GM12878 (cell line): Measurements from ENCODE around the gene FCAMR. TPM values are rescaled to one million over a fixed set of nuclear protein-coding genes. Genes with fewer than 3 reads are reported as not detected.

Experiments used
- EZH2 ChIP-seq: IDR thresholded peaks from 2 replicates; pipeline ENCODE4 v1.6.1; 2012; ENCODE audit warnings: low read depth, mild to moderate bottlenecking, control low read depth, inconsistent platforms, low read length, borderline replicate concordance; ENCODE audit not compliant: control insufficient read depth
- HDGF ChIP-seq: fragments of 450-650 bp; IDR thresholded peaks from 2 replicates; pipeline ENCODE4 v1.6.1; 2016; ENCODE audit warnings: antibody characterized with exemption
- MTA2 ChIP-seq: fragments of 450-650 bp; IDR thresholded peaks from 2 replicates; pipeline ENCODE4 v1.6.1; 2016; ENCODE audit warnings: low read depth, mild to moderate bottlenecking, moderate library complexity
- MTA3 ChIP-seq: IDR thresholded peaks from 2 replicates; pipeline ENCODE4 v1.6.1; 2012; ENCODE audit warnings: low read length, inconsistent platforms, borderline replicate concordance
- NBN ChIP-seq: fragments of 450-650 bp; IDR thresholded peaks from 2 replicates; pipeline ENCODE4 v1.6.1; 2016
- SMC3 ChIP-seq: IDR thresholded peaks from 2 replicates; pipeline ENCODE4 v1.6.1; 2011; ENCODE audit warnings: low read length, improper control_type of control experiment, borderline replicate concordance
- SUPT20H ChIP-seq: IDR thresholded peaks from 2 replicates; pipeline ENCODE4 v1.6.1; 2011; ENCODE audit warnings: low read depth, mild to moderate bottlenecking, low read length, moderate library complexity, borderline replicate concordance; ENCODE audit not compliant: control insufficient read depth
- TCF3 ChIP-seq: IDR thresholded peaks from 2 replicates; pipeline ENCODE4 v1.6.1; 2012; ENCODE audit warnings: low read depth, mild to moderate bottlenecking, low read length, borderline replicate concordance; ENCODE audit not compliant: insufficient read depth
- WRNIP1 ChIP-seq: IDR thresholded peaks from 2 replicates; pipeline ENCODE4 v1.6.1; 2011; ENCODE audit warnings: low read depth, low read length, improper control_type of control experiment, borderline replicate concordance
- YY1 ChIP-seq: IDR thresholded peaks from 2 replicates; pipeline ENCODE4 v1.6.1; 2011; ENCODE audit warnings: low read depth, mild to moderate bottlenecking, low read length
- polyA plus RNA-seq, 11 experiments: library from polyadenylated mRNA; depleted of rRNA in 4 of 11; unstranded in 6 of 11; stranded (reverse) in 5 of 11; fragments of >200 nt; fragmentation: Nextera tagmentation in 4 of 11; fragmentation: Illumina TruSeq in 1 of 11; extraction: Ambion mirVana in 4 of 11; extraction: Trizol in 1 of 11; gene quantifications; 1 replicate in 1 of 11; 2 replicates in 10 of 11; pipeline versions ENCODE4 v1.2.1 to v1.2.3, GENCODE V29; 2011 to 2016; ENCODE audit warnings: inconsistent platforms in 2 of 11, missing spikeins in 2 of 11, low read depth in 1 of 11
- total RNA-seq, 4 experiments: library from RNA; depleted of rRNA in 3 of 4; stranded (reverse); fragments of >200 nt in 3 of 4; fragmentation: Illumina TruSeq in 1 of 4; extraction: Trizol in 1 of 4; gene quantifications; 2 replicates each; pipeline versions ENCODE4 v1.2.1 to v1.2.3, GENCODE V29; 2013 to 2021
- TF ChIP-seq, protein P1 (sequence below): fragments of 450-650 bp; IDR thresholded peaks from 2 replicates; pipeline ENCODE4 v1.6.1; 2017; ENCODE audit warnings: low read depth, mild to moderate bottlenecking, moderate library complexity
- TF ChIP-seq, protein P2 (sequence below): IDR thresholded peaks from 2 replicates; pipeline ENCODE4 v1.6.1; 2012; ENCODE audit warnings: mild to moderate bottlenecking, low read depth, low read length

Gene FCAMR
- total and polyA plus RNA-seq, 10 of the 15 experiments (the other 5 are each of a cell fraction or from before 2014, with no cell fraction given) = 0.04 to 0.15 (median 0.06) TPM; not detected in 3

DNA sequence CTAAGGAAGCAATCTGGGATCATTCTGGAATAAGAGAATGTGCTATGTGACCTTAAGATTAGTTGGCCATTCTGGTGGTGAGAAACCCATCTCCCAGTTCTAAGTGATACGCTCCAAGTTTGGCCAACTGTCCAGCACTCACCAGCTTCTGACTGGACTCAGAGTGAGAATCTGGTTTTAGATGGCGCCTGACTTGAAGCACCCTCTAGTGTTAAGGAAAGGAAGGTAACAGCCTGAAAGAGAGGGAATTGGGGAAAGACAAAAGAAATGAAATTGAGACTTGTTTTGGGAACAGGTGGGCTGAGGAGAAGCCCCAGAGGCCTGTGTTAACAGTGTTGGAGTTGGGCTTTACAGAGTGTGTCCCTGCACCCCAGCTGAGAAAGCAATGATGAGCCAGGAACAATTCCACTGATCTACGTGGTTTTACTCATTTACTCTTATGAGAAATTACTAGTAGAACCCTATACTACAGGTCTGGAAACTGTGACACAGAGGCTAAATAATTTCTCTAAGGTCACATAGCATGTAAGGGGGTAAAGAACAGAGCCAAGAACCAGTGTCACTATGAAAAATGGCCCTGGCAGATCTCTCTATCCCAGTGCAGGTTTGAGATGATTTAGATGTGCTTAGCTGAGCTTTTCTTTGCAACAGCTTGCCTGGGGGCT is 9.3 kb upstream of the FCAMR start (continued):
- TF ChIP-seq, protein P1, sequence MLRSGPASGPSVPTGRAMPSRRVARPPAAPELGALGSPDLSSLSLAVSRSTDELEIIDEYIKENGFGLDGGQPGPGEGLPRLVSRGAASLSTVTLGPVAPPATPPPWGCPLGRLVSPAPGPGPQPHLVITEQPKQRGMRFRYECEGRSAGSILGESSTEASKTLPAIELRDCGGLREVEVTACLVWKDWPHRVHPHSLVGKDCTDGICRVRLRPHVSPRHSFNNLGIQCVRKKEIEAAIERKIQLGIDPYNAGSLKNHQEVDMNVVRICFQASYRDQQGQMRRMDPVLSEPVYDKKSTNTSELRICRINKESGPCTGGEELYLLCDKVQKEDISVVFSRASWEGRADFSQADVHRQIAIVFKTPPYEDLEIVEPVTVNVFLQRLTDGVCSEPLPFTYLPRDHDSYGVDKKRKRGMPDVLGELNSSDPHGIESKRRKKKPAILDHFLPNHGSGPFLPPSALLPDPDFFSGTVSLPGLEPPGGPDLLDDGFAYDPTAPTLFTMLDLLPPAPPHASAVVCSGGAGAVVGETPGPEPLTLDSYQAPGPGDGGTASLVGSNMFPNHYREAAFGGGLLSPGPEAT = 0 out of 2 replicates have a peak, but pooled peaks have one; percentile 33
- TF ChIP-seq SUPT20H (no peak), EZH2 (no peak), HDGF (no peak), SMC3 (peak; percentile 75; the same call in 1 of the 2 replicates), MTA3 (no peak), WRNIP1 (no peak), NBN (no peak), TCF3 (0 out of 2 replicates have a peak, but pooled peaks have one; percentile 29), MTA2 (no peak), YY1 (peak; percentile 63)
- TF ChIP-seq, protein P2, sequence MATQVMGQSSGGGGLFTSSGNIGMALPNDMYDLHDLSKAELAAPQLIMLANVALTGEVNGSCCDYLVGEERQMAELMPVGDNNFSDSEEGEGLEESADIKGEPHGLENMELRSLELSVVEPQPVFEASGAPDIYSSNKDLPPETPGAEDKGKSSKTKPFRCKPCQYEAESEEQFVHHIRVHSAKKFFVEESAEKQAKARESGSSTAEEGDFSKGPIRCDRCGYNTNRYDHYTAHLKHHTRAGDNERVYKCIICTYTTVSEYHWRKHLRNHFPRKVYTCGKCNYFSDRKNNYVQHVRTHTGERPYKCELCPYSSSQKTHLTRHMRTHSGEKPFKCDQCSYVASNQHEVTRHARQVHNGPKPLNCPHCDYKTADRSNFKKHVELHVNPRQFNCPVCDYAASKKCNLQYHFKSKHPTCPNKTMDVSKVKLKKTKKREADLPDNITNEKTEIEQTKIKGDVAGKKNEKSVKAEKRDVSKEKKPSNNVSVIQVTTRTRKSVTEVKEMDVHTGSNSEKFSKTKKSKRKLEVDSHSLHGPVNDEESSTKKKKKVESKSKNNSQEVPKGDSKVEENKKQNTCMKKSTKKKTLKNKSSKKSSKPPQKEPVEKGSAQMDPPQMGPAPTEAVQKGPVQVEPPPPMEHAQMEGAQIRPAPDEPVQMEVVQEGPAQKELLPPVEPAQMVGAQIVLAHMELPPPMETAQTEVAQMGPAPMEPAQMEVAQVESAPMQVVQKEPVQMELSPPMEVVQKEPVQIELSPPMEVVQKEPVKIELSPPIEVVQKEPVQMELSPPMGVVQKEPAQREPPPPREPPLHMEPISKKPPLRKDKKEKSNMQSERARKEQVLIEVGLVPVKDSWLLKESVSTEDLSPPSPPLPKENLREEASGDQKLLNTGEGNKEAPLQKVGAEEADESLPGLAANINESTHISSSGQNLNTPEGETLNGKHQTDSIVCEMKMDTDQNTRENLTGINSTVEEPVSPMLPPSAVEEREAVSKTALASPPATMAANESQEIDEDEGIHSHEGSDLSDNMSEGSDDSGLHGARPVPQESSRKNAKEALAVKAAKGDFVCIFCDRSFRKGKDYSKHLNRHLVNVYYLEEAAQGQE = no peak
